ENCODE data around the gene SHF.

DNA sequence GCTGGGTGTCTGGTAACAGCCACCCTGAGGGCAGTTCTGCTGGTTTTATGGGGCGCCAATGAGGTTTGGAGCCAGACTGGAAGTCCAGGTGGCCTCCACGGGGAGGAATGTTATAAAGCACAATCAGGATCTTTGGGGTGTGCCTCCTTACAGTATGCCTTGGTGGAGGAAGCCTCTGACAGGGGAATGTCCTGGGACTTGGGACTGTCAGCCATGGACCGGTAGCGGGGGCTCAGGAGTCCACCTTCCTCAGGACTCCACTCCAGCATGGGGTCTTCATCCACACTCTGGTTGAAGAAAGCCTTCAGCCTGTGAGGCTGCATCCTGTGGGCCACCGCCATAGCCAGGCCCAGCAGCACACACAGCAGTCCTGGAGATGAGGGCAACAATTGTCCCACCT is 68.8 kb downstream of the SHF start:
- TF ChIP-seq, protein P1, sequence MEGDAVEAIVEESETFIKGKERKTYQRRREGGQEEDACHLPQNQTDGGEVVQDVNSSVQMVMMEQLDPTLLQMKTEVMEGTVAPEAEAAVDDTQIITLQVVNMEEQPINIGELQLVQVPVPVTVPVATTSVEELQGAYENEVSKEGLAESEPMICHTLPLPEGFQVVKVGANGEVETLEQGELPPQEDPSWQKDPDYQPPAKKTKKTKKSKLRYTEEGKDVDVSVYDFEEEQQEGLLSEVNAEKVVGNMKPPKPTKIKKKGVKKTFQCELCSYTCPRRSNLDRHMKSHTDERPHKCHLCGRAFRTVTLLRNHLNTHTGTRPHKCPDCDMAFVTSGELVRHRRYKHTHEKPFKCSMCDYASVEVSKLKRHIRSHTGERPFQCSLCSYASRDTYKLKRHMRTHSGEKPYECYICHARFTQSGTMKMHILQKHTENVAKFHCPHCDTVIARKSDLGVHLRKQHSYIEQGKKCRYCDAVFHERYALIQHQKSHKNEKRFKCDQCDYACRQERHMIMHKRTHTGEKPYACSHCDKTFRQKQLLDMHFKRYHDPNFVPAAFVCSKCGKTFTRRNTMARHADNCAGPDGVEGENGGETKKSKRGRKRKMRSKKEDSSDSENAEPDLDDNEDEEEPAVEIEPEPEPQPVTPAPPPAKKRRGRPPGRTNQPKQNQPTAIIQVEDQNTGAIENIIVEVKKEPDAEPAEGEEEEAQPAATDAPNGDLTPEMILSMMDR (IDR thresholded peaks at IDR 0.05; ENCODE audit: low read depth, low read length, poor library complexity, severe bottlenecking), result no peak
- no peak for TF ChIP-seq EZH2phosphoT487 (IDR thresholded peaks at IDR 0.05; ENCODE audit: borderline replicate concordance, low read length)
